DMS53 treated with DMSO at 0.1 percent for 48 hours (cell line): ENCODE results near the gene BRMS1L.
"Not testable (repeated sequence)": the region's sequence is repeated elsewhere in the genome, so short reads cannot be mapped to it uniquely, and the experiment has no call there.

Experiments
- DNase-seq: peaks from one replicate; lab custom pipeline; 2025; ENCODE audit not compliant: unreplicated experiment; lab: John Stamatoyannopoulos, UW

The BRMS1L gene

DNA sequence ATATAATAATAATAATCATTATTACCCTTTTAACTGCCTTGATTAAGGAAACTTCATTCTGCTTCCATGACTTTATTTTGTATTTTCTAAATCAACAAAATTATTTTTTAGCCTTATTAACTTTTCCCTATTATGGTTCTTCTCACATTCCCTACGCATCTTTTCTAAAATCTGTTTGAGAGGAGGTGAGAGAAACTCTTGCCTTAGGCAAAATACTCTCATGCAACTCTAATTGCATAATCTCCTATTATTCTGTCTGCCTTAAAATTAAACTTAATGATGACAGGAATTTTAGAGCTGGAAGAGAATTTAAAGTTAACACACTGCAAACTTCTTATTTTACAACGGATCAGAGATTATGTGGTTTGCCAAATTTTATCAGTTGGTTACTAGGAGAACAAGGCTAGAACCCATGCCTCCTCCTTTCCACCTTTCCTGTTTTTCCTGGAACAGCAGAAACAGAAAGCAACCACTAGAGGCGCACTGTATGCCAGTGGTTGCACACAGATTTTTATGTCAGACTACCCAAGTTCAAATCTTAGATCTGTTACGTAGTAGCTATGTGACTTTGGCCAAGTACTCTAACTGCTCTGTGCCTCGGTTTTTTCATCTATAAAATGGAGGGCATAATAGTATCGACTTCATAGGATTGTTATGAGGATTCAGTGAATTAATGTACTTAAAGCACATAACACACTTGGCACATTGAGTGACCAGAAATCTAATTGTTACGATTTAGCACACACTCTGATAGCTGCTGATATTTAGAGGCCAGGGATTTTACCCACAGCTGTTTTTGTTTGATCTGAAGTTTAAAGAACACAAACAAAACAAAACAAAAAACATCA lies 4.3 kb upstream of the BRMS1L start:
- DNase-seq: no peak

DNA sequence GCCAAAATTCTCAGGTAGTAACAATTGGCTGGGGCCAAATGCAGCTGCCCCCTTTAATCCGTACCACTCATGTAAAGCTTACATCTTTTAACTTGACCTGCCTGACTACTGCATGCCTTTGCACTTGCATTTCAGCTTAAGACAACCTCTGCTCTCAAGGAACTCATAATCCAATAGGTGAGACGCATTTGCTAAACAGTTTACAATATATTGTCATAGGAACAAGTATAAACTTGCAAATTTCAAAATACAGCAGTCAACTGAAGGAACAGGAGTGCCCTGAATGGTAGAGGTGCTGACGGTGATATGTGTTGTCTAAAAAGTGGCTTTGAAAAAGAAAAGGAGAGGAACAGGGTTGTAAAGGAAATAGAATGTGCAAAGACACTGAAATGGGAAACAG lies 3.6 kb upstream of the BRMS1L start:
- DNase-seq: no peak

- not testable (repeated sequence) for DNase-seq
These were observed 1.5 kb upstream of the BRMS1L start for GRCh38 chr14:35824446-35825165.

- no peak for DNase-seq
These were observed 245 bp upstream of the BRMS1L start for GRCh38 chr14:35825968-35826217.

DNA sequence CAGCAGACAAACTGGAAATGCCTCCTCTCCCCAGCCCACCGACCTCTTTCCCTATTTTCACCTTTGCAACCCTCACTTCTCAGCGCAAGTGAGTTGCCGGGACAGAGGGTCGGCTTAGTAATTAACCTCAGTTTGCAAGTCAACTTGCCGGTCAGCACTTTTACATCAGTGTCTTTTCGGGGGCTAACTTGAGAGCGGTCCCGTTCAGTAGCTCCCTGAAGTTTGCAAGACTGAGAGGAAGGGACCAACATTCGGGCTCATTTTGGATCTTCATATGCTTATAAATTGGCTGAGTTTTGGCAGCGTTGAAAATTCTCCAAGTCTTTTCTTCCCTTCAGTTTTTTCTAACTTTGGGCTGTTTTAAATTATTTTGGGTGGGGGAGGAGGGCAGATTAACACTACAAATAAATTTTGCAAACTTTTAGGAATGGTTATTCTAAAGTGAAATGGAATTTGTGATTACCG lies 846 bp downstream of the BRMS1L start:
- no peak for DNase-seq

DNA sequence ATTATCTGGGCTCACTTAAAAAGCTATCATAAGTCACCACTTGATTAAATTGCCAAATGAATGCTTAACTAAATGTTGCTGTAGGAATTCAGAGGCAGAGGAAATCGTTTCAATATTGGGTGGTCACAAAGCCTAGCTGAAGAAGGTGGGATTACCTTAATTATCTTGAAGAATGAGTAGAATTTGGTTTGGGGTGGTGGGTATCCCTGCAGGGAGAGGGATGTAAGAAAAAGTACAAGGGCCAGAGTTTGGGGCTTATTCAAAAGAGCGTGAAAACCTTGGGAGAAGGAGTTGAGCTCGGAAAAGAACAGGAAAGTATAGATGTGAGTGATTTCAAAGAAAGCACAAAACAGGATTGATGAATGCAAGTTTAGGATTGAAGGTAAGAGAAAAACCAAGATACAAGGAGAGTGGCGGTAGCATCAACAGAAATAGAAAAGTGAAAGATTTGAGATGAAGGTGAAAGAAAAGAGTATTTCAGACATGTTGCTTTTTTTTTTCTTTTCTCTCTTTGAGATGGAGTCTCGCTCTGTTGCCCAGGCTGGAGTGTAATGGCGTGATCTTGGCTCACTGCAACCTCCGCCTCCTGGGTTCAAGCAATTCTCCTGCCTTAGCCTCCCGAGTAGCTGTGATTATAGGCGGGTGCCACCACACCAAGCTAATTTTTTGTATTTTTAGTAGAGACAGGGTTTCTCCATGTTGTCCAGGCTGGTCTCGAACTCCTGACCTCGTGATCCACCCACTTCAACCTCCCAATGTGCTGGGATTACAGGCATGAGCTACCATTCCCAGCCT lies 1.7 kb downstream of the BRMS1L start:
- no peak for DNase-seq

DNA sequence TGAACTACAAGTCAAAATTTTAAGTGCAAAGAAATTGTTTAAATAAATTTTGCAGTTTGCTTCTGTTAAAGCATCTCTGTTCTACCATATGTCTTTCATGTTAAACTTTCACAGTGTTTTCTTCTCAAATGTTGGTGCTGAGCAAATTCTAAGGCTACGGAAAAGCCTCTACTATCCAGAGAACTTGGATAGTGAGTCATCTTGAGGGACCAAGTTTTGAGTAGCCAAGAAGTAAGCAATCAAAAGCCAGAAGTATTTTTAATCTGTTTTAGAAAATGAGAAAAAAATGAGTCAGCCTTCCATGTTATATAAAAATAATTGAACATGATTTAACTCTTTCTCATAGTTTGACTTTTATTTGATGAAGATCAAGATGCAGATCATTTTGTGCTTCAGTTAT lies 3.3 kb downstream of the BRMS1L start:
- no peak for DNase-seq

- no peak for DNase-seq
These were observed 9.3 kb downstream of the BRMS1L start for GRCh38 chr14:35835208-35835982.

GRCh38 chr14:35841704-35842103 lies 15.6 kb downstream of the BRMS1L start:
- DNase-seq: not testable (repeated sequence)

DNA sequence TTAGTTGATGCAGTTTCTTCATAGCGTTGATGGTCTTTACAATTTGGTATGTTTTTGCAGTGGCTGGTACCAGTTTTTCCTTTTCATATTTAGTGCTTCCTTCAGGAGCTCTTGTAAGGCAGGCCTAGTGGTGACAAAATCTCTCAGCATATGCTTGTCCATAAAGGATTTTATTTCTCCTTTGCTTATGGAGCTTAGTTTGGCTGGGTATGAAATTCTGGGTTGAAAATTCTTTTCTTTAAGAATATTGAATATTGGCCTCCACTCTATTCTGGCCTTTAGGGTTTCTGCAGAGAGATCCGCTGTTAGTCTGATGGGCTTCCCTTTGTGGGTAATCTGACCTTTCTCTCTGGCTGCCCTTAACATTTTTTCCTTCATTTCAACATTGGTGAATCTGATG lies 16.1 kb downstream of the BRMS1L start:
- not testable (repeated sequence) for DNase-seq

- DNase-seq: no peak
These were observed 18.4 kb downstream of the BRMS1L start for GRCh38 chr14:35844494-35844893.

DNA sequence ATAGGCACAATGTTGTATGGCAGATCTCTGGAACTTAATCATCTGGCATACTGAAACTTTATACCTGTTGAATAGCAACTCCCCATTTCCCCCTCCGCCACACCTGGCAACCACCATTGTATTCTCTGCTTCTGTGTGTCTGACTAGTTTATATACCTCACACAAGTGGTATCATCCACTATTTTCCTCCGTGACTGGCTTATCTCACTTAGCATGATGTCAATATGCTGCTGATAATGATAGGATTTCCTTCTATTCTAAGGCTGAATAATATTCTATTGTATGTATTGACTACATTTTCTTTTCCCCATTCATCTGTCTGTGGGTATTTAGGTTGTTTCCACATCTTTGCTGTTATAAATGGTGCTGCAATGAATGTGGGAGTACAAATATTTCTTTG lies 21.5 kb downstream of the BRMS1L start:
- DNase-seq: no peak

DNA sequence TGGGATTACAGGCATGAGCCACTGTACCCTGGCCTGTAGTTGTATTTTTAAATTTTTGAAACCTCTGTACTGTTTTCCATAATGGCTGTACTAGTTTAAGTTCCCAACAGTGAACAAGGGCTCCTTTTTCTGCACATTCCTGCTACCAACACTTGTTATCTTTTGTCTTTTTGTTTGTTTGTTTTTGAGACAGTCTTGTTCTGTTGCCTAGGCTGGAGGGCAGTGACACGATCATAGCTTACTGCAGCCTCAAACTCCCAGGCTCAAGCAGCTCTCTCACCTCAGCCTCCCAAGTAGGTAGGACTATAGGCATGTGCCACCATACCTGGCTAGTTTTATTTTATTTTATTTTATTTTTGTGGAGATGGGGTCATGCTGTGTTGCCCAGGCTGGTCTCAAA lies 23.0 kb downstream of the BRMS1L start:
- no peak for DNase-seq

- no peak for DNase-seq
These were observed 25.7 kb downstream of the BRMS1L start for GRCh38 chr14:35851823-35852222.

- DNase-seq: no peak
These were observed 27.1 kb downstream of the BRMS1L start for GRCh38 chr14:35853225-35853624.

DNA sequence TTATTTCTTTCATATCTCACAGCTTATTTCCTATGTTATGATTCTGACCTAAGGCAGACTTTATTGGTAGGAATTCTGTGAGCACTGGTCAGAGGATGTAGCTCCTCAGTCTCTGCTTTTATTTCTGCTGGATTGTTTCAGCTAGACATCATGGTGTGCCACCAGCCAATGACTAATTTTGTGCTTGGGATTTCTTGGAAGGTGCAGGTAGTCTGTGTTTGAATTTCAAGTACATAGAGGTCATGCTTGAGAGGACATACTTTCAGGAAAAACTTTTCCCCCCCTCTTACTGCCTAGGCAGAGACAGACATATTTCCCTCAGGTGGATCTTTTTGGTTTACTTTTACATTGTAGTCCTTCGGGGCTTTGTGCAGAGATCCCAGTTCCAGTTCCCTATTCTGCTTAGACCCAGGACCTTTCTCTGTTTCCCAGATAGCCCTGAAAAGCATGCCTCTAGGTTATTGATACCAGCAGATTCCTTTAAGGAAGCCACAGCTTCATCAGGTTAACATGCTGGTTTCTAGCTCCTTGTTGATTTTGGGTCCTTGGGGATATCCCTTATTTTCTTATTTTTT lies 28.6 kb downstream of the BRMS1L start:
- DNase-seq: no peak

GRCh38 chr14:35855876-35856481 lies 29.8 kb downstream of the BRMS1L start:
- no peak for DNase-seq

GRCh38 chr14:35858521-35859209 lies 32.5 kb downstream of the BRMS1L start:
- DNase-seq: no peak

GRCh38 chr14:35861204-35861868 lies 35.2 kb downstream of the BRMS1L start:
- DNase-seq: no peak
